ENCODE data around the gene NUP188.

NUP188 gene

GRCh38 chr9:129010267-129010975, 62.9 kb downstream of the NUP188 start:
- TF ChIP-seq POLR2AphosphoS5 (IDR thresholded peaks at IDR 0.05; ENCODE audit: borderline replicate concordance, low read depth, low read length) (no peak), EZH2 (IDR thresholded peaks at IDR 0.05) (no peak), FOXP2 (optimal IDR thresholded peaks at IDR 0.05; ENCODE audit: control extremely low read depth, extremely low read length, insufficient read depth) (no peak)
- Histone ChIP-seq H3K27ac (no peak overlapping the region), H3K36me3 (ENCODE audit: insufficient read depth, low read length) (peaks cover 32% of the 10 kb centered on the region), H3K4me3 (no peak overlapping the region), H3K9me3 (ENCODE audit: low read depth, low read length) (no peaks in the 10 kb centered on the region), H3K9ac (ENCODE audit: insufficient read length) (no peak overlapping the region)
- DNase-seq (ENCODE audit: low read depth, low spot score), result no peak

GRCh38 chr9:129011170-129011569, 63.7 kb downstream of the NUP188 start:
- Histone ChIP-seq H3K27ac (no peak overlapping the region), H3K9ac (ENCODE audit: insufficient read length) (no peak overlapping the region), H3K4me3 (no peak overlapping the region), H3K36me3 (ENCODE audit: insufficient read depth, low read length) (peaks cover 25% of the 10 kb centered on the region), H3K9me3 (ENCODE audit: low read depth, low read length) (no peaks in the 10 kb centered on the region)
- no peak for DNase-seq (ENCODE audit: low read depth, low spot score)
- TF ChIP-seq POLR2AphosphoS5 (IDR thresholded peaks at IDR 0.05; ENCODE audit: borderline replicate concordance, low read depth, low read length), result no peak
- TF ChIP-seq EZH2 (IDR thresholded peaks at IDR 0.05), result no peak
- TF ChIP-seq FOXP2 (optimal IDR thresholded peaks at IDR 0.05; ENCODE audit: control extremely low read depth, extremely low read length, insufficient read depth), result no peak

- no peak for TF ChIP-seq FOXP2 (optimal IDR thresholded peaks at IDR 0.05; ENCODE audit: control extremely low read depth, extremely low read length, insufficient read depth)
- TF ChIP-seq POLR2AphosphoS5 (IDR thresholded peaks at IDR 0.05; ENCODE audit: borderline replicate concordance, low read depth, low read length), result no peak
- TF ChIP-seq EZH2 (IDR thresholded peaks at IDR 0.05), result no peak
- Histone ChIP-seq H3K27ac (0 out of 2 replicates have a peak overlapping the region, but pooled peaks have one; percentile 25), H3K9ac (ENCODE audit: insufficient read length) (no peak overlapping the region), H3K9me3 (ENCODE audit: low read depth, low read length) (no peaks in the 10 kb centered on the region), H3K4me3 (no peak overlapping the region), H3K36me3 (ENCODE audit: insufficient read depth, low read length) (peaks cover 19% of the 10 kb centered on the region)
- DNase-seq (ENCODE audit: low read depth, low spot score), result no peak
Measured at GRCh38 chr9:129011761-129012181, 64.3 kb downstream of the NUP188 start.

GRCh38 chr9:129012343-129012742, 64.8 kb downstream of the NUP188 start:
- TF ChIP-seq FOXP2 (optimal IDR thresholded peaks at IDR 0.05; ENCODE audit: control extremely low read depth, extremely low read length, insufficient read depth) (no peak), POLR2AphosphoS5 (IDR thresholded peaks at IDR 0.05; ENCODE audit: borderline replicate concordance, low read depth, low read length) (no peak), EZH2 (IDR thresholded peaks at IDR 0.05) (no peak)
- no peak for DNase-seq (ENCODE audit: low read depth, low spot score)
- Histone ChIP-seq H3K9me3 (ENCODE audit: low read depth, low read length) (no peaks in the 10 kb centered on the region), H3K36me3 (ENCODE audit: insufficient read depth, low read length) (peaks cover 14% of the 10 kb centered on the region), H3K9ac (ENCODE audit: insufficient read length) (no peak overlapping the region), H3K27ac (no peak overlapping the region), H3K4me3 (no peak overlapping the region)

GRCh38 chr9:129012893-129013448, 65.5 kb downstream of the NUP188 start:
- Histone ChIP-seq H3K4me3 (no peak overlapping the region), H3K9ac (ENCODE audit: insufficient read length) (no peak overlapping the region), H3K27ac (no peak overlapping the region), H3K36me3 (ENCODE audit: insufficient read depth, low read length) (peaks cover 8% of the 10 kb centered on the region; the same call in 1 of the 2 replicates), H3K9me3 (ENCODE audit: low read depth, low read length) (no peaks in the 10 kb centered on the region)
- TF ChIP-seq FOXP2 (optimal IDR thresholded peaks at IDR 0.05; ENCODE audit: control extremely low read depth, extremely low read length, insufficient read depth) (no peak), EZH2 (IDR thresholded peaks at IDR 0.05) (no peak), POLR2AphosphoS5 (IDR thresholded peaks at IDR 0.05; ENCODE audit: borderline replicate concordance, low read depth, low read length) (no peak)
- no peak for DNase-seq (ENCODE audit: low read depth, low spot score)

GRCh38 chr9:129013674-129014073, 66.2 kb downstream of the NUP188 start:
- H3K27ac ChIP-seq, result no peak overlapping the region
- TF ChIP-seq POLR2AphosphoS5 (IDR thresholded peaks at IDR 0.05; ENCODE audit: borderline replicate concordance, low read depth, low read length) (no peak), FOXP2 (optimal IDR thresholded peaks at IDR 0.05; ENCODE audit: control extremely low read depth, extremely low read length, insufficient read depth) (no peak), EZH2 (IDR thresholded peaks at IDR 0.05) (no peak)
- no peak for DNase-seq (ENCODE audit: low read depth, low spot score)
- H3K4me3 ChIP-seq, result no peak overlapping the region
- no peaks in the 10 kb centered on the region for H3K9me3 ChIP-seq (ENCODE audit: low read depth, low read length)
- H3K36me3 ChIP-seq (ENCODE audit: insufficient read depth, low read length), result peaks cover 5% of the 10 kb centered on the region; the same call in 1 of the 2 replicates
- no peak overlapping the region for H3K9ac ChIP-seq (ENCODE audit: insufficient read length)

- Histone ChIP-seq H3K9me3 (ENCODE audit: low read depth, low read length) (no peaks in the 10 kb centered on the region), H3K9ac (ENCODE audit: insufficient read length) (no peak overlapping the region), H3K27ac (no peak overlapping the region), H3K36me3 (ENCODE audit: insufficient read depth, low read length) (peaks cover 5% of the 10 kb centered on the region; the same call in 1 of the 2 replicates), H3K4me3 (no peak overlapping the region)
- TF ChIP-seq POLR2AphosphoS5 (IDR thresholded peaks at IDR 0.05; ENCODE audit: borderline replicate concordance, low read depth, low read length), result no peak
- no peak for DNase-seq (ENCODE audit: low read depth, low spot score)
Measured at GRCh38 chr9:129014124-129014523, 66.6 kb downstream of the NUP188 start.

GRCh38 chr9:129014608-129015007, 67.1 kb downstream of the NUP188 start:
- DNase-seq (ENCODE audit: low read depth, low spot score), result no peak
- Histone ChIP-seq H3K27ac (no peak overlapping the region), H3K4me3 (no peak overlapping the region), H3K9ac (ENCODE audit: insufficient read length) (no peak overlapping the region), H3K36me3 (ENCODE audit: insufficient read depth, low read length) (peaks cover 5% of the 10 kb centered on the region; the same call in 1 of the 2 replicates), H3K9me3 (ENCODE audit: low read depth, low read length) (no peaks in the 10 kb centered on the region)
- no peak for TF ChIP-seq POLR2AphosphoS5 (IDR thresholded peaks at IDR 0.05; ENCODE audit: borderline replicate concordance, low read depth, low read length)
- no peak for TF ChIP-seq EZH2 (IDR thresholded peaks at IDR 0.05)
- no peak for TF ChIP-seq FOXP2 (optimal IDR thresholded peaks at IDR 0.05; ENCODE audit: control extremely low read depth, extremely low read length, insufficient read depth)

All from SK-N-MC (cell line).